A673 (cell line): ENCODE results near the gene SFSWAP.

Experiments
- EZH2 ChIP-seq: fragments of 200-600 bp; sonication (generic); IDR thresholded peaks from 2 replicates; pipeline ENCODE4 v1.6.1; 2017; ENCODE audit warnings: borderline replicate concordance, low read depth, mild to moderate bottlenecking, mixed read lengths, antibody characterized with exemption, low read length; ENCODE audit not compliant: poor library complexity, severe bottlenecking
- TF ChIP-seq, protein P1 (sequence below): fragments of 300-800, 200-600 bp; sonication (generic); conservative IDR thresholded peaks from 2 replicates; pipeline ENCODE4 v1.5.1; 2017; ENCODE audit warnings: low read depth, mild to moderate bottlenecking, antibody characterized with exemption, low read length, moderate library complexity, mixed read lengths

DNA sequence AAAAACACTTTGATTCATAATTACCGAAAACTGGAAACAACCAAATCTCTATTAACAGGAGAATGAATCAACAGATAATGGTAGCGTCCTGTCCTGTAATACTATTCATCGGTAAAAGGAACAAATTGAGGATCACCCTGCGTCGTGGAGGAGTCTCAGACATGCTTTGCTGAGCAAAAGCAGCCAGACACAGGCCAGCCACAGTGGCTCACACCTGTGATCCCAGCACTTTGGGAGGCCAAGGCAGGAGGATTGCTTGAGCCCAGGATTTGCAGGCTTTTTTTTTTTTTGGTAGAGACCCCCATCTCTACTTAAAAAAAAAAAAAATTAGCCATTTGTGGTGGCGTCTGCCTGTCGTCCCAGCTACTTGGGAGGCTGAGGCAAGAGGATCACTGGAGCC lies 83.2 kb downstream of the SFSWAP start:
- TF ChIP-seq, protein P1, sequence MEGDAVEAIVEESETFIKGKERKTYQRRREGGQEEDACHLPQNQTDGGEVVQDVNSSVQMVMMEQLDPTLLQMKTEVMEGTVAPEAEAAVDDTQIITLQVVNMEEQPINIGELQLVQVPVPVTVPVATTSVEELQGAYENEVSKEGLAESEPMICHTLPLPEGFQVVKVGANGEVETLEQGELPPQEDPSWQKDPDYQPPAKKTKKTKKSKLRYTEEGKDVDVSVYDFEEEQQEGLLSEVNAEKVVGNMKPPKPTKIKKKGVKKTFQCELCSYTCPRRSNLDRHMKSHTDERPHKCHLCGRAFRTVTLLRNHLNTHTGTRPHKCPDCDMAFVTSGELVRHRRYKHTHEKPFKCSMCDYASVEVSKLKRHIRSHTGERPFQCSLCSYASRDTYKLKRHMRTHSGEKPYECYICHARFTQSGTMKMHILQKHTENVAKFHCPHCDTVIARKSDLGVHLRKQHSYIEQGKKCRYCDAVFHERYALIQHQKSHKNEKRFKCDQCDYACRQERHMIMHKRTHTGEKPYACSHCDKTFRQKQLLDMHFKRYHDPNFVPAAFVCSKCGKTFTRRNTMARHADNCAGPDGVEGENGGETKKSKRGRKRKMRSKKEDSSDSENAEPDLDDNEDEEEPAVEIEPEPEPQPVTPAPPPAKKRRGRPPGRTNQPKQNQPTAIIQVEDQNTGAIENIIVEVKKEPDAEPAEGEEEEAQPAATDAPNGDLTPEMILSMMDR, result no peak
- TF ChIP-seq EZH2, result no peak
